OCI-LY1 (cell line): ENCODE measurements around the gene NUP37.

Source experiments
- H2AFZ ChIP-seq: fragments of 200-600 bp; sonication (generic), shearing (Covaris generic); 2 replicates; pipeline ENCODE4 v1.6.0; 2014; ENCODE audit warnings: antibody characterized with exemption, mild to moderate bottlenecking, low read length
- H3F3A ChIP-seq: fragments of 200-600 bp; sonication (generic), shearing (Covaris generic); 2 replicates; pipeline ENCODE4 v1.6.0; 2014; ENCODE audit warnings: mild to moderate bottlenecking, antibody characterized with exemption, low read length, moderate library complexity; ENCODE audit not compliant: insufficient read depth
- H3K27ac ChIP-seq: fragments of 200-600 bp; sonication (generic); 2 replicates; pipeline ENCODE4 v1.5.1; 2014; ENCODE audit warnings: low read length, mixed run types, mild to moderate bottlenecking, low read depth; ENCODE audit not compliant: poor library complexity, severe bottlenecking
- H3K27me3 ChIP-seq: fragments of 200-600 bp; sonication (generic); 2 replicates; pipeline ENCODE4 v1.6.0; 2014; ENCODE audit warnings: antibody characterized with exemption, mild to moderate bottlenecking, low read length, moderate library complexity; ENCODE audit not compliant: insufficient read depth
- H3K36me3 ChIP-seq: fragments of 200-600 bp; sonication (generic); 2 replicates; pipeline ENCODE4 v1.6.1; 2014; ENCODE audit warnings: mild to moderate bottlenecking, antibody characterized with exemption, low read length, moderate library complexity, mixed read lengths; ENCODE audit not compliant: insufficient read depth
- H3K4me1 ChIP-seq: fragments of 200-600 bp; sonication (generic); 2 replicates; pipeline ENCODE4 v1.5.1; 2014; ENCODE audit warnings: mild to moderate bottlenecking, low read length, moderate library complexity; ENCODE audit not compliant: insufficient read depth, severe bottlenecking
- H3K4me2 ChIP-seq: fragments of 200-600 bp; sonication (generic), shearing (Covaris generic); 2 replicates; pipeline ENCODE4 v1.6.1; 2014; ENCODE audit warnings: low read length
- H3K4me3 ChIP-seq: fragments of 200-600 bp; sonication (generic); 2 replicates; pipeline ENCODE4 v1.5.1; 2014; ENCODE audit warnings: low read length, low read depth, mild to moderate bottlenecking, mixed read lengths; ENCODE audit not compliant: poor library complexity, severe bottlenecking
- H3K79me2 ChIP-seq: fragments of 200-600 bp; shearing (Covaris generic); 2 replicates; pipeline ENCODE4 v1.6.1; 2016; ENCODE audit warnings: mixed run types, low read length, mixed read lengths; ENCODE audit not compliant: insufficient read depth
- H3K9ac ChIP-seq: fragments of 200-600 bp; sonication (generic), shearing (Covaris generic); 2 replicates; pipeline ENCODE4 v1.6.1; 2014; ENCODE audit warnings: mild to moderate bottlenecking, low read length, mixed read lengths
- H3K9me2 ChIP-seq: fragments of 200-600 bp; sonication (generic), shearing (Covaris generic); 2 replicates; pipeline ENCODE4 v1.6.1; 2014; ENCODE audit warnings: low read depth, mild to moderate bottlenecking, low read length, mixed read lengths
- H3K9me3 ChIP-seq: fragments of 200-600 bp; shearing (Covaris generic); 2 replicates; pipeline ENCODE4 v1.6.1; 2014; ENCODE audit warnings: low read length, mixed read lengths
- H4K20me1 ChIP-seq: fragments of 200-600 bp; sonication (generic), shearing (Covaris generic); 2 replicates; pipeline ENCODE4 v1.6.0; 2016; ENCODE audit warnings: mild to moderate bottlenecking, low read length; ENCODE audit not compliant: insufficient read depth
- CTCF ChIP-seq: fragments of 200-600 bp; sonication (generic), shearing (Covaris generic); IDR thresholded peaks from 2 replicates; pipeline ENCODE4 v1.5.1; 2017; ENCODE audit warnings: mild to moderate bottlenecking, antibody characterized with exemption, low read length, moderate library complexity, mixed read lengths
- EZH2 ChIP-seq: fragments of 200-600 bp; sonication (generic), shearing (Covaris generic); IDR thresholded peaks from 2 replicates; pipeline ENCODE4 v1.8.0; 2017; ENCODE audit warnings: borderline replicate concordance, mixed run types, mild to moderate bottlenecking, antibody characterized with exemption, low read length, moderate library complexity, mixed read lengths

The NUP37 gene

GRCh38 chr12:102050660-102051430 is 69.1 kb downstream of the NUP37 start:
- Histone ChIP-seq H3K36me3 (peaks cover 61% of the 10 kb centered on the region), H3K27me3 (no peaks in the 10 kb centered on the region), H4K20me1 (no peaks in the 10 kb centered on the region), H3K4me1 (peaks cover 6% of the 10 kb centered on the region), H3K79me2 (no peaks in the 10 kb centered on the region), H3F3A (no peaks in the 10 kb centered on the region), H3K9me3 (no peaks in the 10 kb centered on the region), H2AFZ (no peak overlapping the region), H3K4me3 (no peak overlapping the region), H3K9ac (no peak overlapping the region), H3K9me2 (no peaks in the 10 kb centered on the region), H3K27ac (no peak overlapping the region), H3K4me2 (no peak overlapping the region)
- TF ChIP-seq CTCF (no peak), EZH2 (no peak)

GRCh38 chr12:102043928-102044327 is 76.0 kb downstream of the NUP37 start:
- Histone ChIP-seq H3K36me3 (peaks cover 31% of the 10 kb centered on the region), H3K79me2 (no peaks in the 10 kb centered on the region), H3K27ac (no peak overlapping the region), H2AFZ (no peak overlapping the region), H3K27me3 (no peaks in the 10 kb centered on the region), H3K4me2 (no peak overlapping the region), H3K4me1 (no peaks in the 10 kb centered on the region), H3K9ac (no peak overlapping the region), H4K20me1 (no peaks in the 10 kb centered on the region), H3K4me3 (no peak overlapping the region), H3F3A (no peaks in the 10 kb centered on the region), H3K9me2 (no peaks in the 10 kb centered on the region), H3K9me3 (no peaks in the 10 kb centered on the region)
- no peak for TF ChIP-seq CTCF
- TF ChIP-seq EZH2, result no peak

- Histone ChIP-seq H3K27me3 (no peaks in the 10 kb centered on the region), H3K27ac (no peak overlapping the region), H2AFZ (no peak overlapping the region), H3K36me3 (peaks cover 23% of the 10 kb centered on the region), H4K20me1 (no peaks in the 10 kb centered on the region), H3K9ac (no peak overlapping the region), H3K9me2 (no peaks in the 10 kb centered on the region), H3K4me1 (no peaks in the 10 kb centered on the region), H3K79me2 (no peaks in the 10 kb centered on the region), H3K4me3 (no peak overlapping the region), H3F3A (no peaks in the 10 kb centered on the region), H3K4me2 (no peak overlapping the region), H3K9me3 (no peaks in the 10 kb centered on the region)
- TF ChIP-seq CTCF (no peak), EZH2 (no peak)
Observed at GRCh38 chr12:102033991-102034745, 85.7 kb downstream of the NUP37 start.
